ENCODE data around the gene BRINP3. TPM values are rescaled to one million over a fixed set of nuclear protein-coding genes. Genes with fewer than 3 reads are reported as not detected.

Gene BRINP3
- total RNA-seq, 1 experiment from 2014 or later: 0.28 TPM

DNA sequence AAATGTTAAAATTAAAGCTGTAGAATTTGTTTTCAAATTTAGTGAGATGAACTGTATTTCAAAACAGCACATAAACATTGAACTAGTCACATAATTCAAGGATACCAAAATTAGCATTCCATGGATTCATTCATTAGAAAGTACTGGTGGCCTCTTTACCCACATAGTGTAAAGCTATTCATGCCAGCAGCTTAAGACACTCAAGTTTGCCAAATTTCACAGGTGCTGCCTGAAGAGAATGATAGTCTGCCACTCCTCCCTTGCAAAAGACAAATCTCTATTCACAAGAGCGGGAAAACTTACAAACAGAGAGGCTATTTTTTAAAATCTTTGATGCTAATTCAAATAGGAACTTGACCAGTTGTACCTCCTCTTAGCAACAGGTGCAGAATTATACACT, 337.0 kb downstream of the BRINP3 start:
- H3K27ac Mint-ChIP-seq: no peak overlapping the region
- TF ChIP-seq, protein P1, sequence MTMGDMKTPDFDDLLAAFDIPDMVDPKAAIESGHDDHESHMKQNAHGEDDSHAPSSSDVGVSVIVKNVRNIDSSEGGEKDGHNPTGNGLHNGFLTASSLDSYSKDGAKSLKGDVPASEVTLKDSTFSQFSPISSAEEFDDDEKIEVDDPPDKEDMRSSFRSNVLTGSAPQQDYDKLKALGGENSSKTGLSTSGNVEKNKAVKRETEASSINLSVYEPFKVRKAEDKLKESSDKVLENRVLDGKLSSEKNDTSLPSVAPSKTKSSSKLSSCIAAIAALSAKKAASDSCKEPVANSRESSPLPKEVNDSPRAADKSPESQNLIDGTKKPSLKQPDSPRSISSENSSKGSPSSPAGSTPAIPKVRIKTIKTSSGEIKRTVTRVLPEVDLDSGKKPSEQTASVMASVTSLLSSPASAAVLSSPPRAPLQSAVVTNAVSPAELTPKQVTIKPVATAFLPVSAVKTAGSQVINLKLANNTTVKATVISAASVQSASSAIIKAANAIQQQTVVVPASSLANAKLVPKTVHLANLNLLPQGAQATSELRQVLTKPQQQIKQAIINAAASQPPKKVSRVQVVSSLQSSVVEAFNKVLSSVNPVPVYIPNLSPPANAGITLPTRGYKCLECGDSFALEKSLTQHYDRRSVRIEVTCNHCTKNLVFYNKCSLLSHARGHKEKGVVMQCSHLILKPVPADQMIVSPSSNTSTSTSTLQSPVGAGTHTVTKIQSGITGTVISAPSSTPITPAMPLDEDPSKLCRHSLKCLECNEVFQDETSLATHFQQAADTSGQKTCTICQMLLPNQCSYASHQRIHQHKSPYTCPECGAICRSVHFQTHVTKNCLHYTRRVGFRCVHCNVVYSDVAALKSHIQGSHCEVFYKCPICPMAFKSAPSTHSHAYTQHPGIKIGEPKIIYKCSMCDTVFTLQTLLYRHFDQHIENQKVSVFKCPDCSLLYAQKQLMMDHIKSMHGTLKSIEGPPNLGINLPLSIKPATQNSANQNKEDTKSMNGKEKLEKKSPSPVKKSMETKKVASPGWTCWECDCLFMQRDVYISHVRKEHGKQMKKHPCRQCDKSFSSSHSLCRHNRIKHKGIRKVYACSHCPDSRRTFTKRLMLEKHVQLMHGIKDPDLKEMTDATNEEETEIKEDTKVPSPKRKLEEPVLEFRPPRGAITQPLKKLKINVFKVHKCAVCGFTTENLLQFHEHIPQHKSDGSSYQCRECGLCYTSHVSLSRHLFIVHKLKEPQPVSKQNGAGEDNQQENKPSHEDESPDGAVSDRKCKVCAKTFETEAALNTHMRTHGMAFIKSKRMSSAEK (CRISPR knock-in tag; IDR thresholded peaks at IDR 0.05; ENCODE audit: borderline replicate concordance): no peak
- TF ChIP-seq, protein P2, sequence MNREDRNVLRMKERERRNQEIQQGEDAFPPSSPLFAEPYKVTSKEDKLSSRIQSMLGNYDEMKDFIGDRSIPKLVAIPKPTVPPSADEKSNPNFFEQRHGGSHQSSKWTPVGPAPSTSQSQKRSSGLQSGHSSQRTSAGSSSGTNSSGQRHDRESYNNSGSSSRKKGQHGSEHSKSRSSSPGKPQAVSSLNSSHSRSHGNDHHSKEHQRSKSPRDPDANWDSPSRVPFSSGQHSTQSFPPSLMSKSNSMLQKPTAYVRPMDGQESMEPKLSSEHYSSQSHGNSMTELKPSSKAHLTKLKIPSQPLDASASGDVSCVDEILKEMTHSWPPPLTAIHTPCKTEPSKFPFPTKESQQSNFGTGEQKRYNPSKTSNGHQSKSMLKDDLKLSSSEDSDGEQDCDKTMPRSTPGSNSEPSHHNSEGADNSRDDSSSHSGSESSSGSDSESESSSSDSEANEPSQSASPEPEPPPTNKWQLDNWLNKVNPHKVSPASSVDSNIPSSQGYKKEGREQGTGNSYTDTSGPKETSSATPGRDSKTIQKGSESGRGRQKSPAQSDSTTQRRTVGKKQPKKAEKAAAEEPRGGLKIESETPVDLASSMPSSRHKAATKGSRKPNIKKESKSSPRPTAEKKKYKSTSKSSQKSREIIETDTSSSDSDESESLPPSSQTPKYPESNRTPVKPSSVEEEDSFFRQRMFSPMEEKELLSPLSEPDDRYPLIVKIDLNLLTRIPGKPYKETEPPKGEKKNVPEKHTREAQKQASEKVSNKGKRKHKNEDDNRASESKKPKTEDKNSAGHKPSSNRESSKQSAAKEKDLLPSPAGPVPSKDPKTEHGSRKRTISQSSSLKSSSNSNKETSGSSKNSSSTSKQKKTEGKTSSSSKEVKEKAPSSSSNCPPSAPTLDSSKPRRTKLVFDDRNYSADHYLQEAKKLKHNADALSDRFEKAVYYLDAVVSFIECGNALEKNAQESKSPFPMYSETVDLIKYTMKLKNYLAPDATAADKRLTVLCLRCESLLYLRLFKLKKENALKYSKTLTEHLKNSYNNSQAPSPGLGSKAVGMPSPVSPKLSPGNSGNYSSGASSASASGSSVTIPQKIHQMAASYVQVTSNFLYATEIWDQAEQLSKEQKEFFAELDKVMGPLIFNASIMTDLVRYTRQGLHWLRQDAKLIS (CRISPR knock-in tag; IDR thresholded peaks at IDR 0.05; ENCODE audit: borderline replicate concordance): no peak
- TF ChIP-seq NR3C1 (CRISPR knock-in tag; conservative IDR thresholded peaks at IDR 0.05; ENCODE audit: low read depth) (no peak), NFE2L1 (CRISPR knock-in tag; IDR thresholded peaks at IDR 0.05) (no peak), TCF7 (CRISPR knock-in tag; IDR thresholded peaks at IDR 0.05; ENCODE audit: low read depth) (no peak), SP1 (CRISPR knock-in tag; conservative IDR thresholded peaks at IDR 0.05) (no peak), FOXJ3 (CRISPR knock-in tag; IDR thresholded peaks at IDR 0.05; ENCODE audit: borderline replicate concordance) (no peak)
- TF ChIP-seq, protein P3, sequence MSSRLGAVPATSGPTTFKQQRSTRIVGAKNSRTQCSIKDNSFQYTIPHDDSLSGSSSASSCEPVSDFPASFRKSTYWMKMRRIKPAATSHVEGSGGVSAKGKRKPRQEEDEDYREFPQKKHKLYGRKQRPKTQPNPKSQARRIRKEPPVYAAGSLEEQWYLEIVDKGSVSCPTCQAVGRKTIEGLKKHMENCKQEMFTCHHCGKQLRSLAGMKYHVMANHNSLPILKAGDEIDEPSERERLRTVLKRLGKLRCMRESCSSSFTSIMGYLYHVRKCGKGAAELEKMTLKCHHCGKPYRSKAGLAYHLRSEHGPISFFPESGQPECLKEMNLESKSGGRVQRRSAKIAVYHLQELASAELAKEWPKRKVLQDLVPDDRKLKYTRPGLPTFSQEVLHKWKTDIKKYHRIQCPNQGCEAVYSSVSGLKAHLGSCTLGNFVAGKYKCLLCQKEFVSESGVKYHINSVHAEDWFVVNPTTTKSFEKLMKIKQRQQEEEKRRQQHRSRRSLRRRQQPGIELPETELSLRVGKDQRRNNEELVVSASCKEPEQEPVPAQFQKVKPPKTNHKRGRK (CRISPR knock-in tag; IDR thresholded peaks at IDR 0.05; ENCODE audit: borderline replicate concordance): no peak
- TF ChIP-seq, protein P4, sequence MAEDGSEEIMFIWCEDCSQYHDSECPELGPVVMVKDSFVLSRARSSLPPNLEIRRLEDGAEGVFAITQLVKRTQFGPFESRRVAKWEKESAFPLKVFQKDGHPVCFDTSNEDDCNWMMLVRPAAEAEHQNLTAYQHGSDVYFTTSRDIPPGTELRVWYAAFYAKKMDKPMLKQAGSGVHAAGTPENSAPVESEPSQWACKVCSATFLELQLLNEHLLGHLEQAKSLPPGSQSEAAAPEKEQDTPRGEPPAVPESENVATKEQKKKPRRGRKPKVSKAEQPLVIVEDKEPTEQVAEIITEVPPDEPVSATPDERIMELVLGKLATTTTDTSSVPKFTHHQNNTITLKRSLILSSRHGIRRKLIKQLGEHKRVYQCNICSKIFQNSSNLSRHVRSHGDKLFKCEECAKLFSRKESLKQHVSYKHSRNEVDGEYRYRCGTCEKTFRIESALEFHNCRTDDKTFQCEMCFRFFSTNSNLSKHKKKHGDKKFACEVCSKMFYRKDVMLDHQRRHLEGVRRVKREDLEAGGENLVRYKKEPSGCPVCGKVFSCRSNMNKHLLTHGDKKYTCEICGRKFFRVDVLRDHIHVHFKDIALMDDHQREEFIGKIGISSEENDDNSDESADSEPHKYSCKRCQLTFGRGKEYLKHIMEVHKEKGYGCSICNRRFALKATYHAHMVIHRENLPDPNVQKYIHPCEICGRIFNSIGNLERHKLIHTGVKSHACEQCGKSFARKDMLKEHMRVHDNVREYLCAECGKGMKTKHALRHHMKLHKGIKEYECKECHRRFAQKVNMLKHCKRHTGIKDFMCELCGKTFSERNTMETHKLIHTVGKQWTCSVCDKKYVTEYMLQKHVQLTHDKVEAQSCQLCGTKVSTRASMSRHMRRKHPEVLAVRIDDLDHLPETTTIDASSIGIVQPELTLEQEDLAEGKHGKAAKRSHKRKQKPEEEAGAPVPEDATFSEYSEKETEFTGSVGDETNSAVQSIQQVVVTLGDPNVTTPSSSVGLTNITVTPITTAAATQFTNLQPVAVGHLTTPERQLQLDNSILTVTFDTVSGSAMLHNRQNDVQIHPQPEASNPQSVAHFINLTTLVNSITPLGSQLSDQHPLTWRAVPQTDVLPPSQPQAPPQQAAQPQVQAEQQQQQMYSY (CRISPR knock-in tag; IDR thresholded peaks at IDR 0.05): no peak
- DNase-seq (ENCODE audit: low spot score) (no peak), ATAC-seq (no peak)
- H3K4me1 Mint-ChIP-seq: peaks cover 7% of the 10 kb centered on the region
- ChIA-PET POLR2A (no interaction called here), CTCF (no interaction called here)
- H3K4me3 Mint-ChIP-seq: no peak overlapping the region
- H3K36me3 Mint-ChIP-seq: no peaks in the 10 kb centered on the region
- no peaks in the 10 kb centered on the region for H3K9me3 Mint-ChIP-seq
- no peaks in the 10 kb centered on the region for H3K27me3 Mint-ChIP-seq (ENCODE audit: low read depth)

DNA sequence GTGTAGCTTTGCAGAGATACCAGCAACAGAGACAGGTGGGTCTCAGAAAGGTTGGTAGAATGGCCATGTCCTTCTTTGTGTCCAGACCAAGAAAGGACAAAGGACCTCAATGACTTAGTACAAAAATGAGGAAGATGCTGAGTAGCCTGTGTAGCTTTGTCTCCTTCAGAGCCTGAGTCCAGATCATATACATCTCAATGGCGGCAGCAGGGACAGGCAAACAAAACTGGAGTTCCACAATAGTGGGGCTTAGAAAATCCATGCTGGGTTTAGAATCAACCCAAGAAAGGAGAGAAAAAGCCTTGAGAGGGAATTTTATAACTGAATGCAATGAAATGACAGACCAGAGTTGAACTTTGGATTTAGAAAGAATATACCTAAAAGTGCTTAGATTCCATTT, 339.0 kb downstream of the BRINP3 start:
- ChIA-PET POLR2A (interaction anchor here (0.5 kb wide), 1 partner anchor 11 kb away, joined by 4 read pairs; no protein-coding TSS in a partner anchor), CTCF (no interaction called here)
- no peaks in the 10 kb centered on the region for H3K27me3 Mint-ChIP-seq (ENCODE audit: low read depth)
- DNase-seq (ENCODE audit: low spot score) (no peak), ATAC-seq (peak; percentile 64)
- no peak overlapping the region for H3K4me3 Mint-ChIP-seq
- peak overlapping the region; percentile 61; the same call in 1 of the 2 replicates for H3K27ac Mint-ChIP-seq
- H3K36me3 Mint-ChIP-seq: no peaks in the 10 kb centered on the region
- no peaks in the 10 kb centered on the region for H3K9me3 Mint-ChIP-seq
- H3K4me1 Mint-ChIP-seq: peaks cover 7% of the 10 kb centered on the region
- TF ChIP-seq EMX1 (CRISPR knock-in tag; IDR thresholded peaks at IDR 0.05): no peak
- TF ChIP-seq TCF7 (CRISPR knock-in tag; IDR thresholded peaks at IDR 0.05; ENCODE audit: low read depth): no peak
- TF ChIP-seq CBFB (CRISPR knock-in tag; IDR thresholded peaks at IDR 0.05; ENCODE audit: low read depth): no peak
- TF ChIP-seq GABPB1 (CRISPR knock-in tag; IDR thresholded peaks at IDR 0.05): no peak
- TF ChIP-seq ZNF416 (CRISPR knock-in tag; IDR thresholded peaks at IDR 0.05): no peak
- TF ChIP-seq, protein P5, sequence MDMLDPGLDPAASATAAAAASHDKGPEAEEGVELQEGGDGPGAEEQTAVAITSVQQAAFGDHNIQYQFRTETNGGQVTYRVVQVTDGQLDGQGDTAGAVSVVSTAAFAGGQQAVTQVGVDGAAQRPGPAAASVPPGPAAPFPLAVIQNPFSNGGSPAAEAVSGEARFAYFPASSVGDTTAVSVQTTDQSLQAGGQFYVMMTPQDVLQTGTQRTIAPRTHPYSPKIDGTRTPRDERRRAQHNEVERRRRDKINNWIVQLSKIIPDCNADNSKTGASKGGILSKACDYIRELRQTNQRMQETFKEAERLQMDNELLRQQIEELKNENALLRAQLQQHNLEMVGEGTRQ (CRISPR knock-in tag; IDR thresholded peaks at IDR 0.05): no peak
- no peak for TF ChIP-seq SMAD3 (CRISPR knock-in tag; IDR thresholded peaks at IDR 0.05; ENCODE audit: borderline replicate concordance)
- no peak for TF ChIP-seq RELA (CRISPR knock-in tag; IDR thresholded peaks at IDR 0.05; ENCODE audit: borderline replicate concordance)
- TF ChIP-seq ZNF263 (CRISPR knock-in tag; IDR thresholded peaks at IDR 0.05; ENCODE audit: low read depth): no peak
- TF ChIP-seq, protein P6, sequence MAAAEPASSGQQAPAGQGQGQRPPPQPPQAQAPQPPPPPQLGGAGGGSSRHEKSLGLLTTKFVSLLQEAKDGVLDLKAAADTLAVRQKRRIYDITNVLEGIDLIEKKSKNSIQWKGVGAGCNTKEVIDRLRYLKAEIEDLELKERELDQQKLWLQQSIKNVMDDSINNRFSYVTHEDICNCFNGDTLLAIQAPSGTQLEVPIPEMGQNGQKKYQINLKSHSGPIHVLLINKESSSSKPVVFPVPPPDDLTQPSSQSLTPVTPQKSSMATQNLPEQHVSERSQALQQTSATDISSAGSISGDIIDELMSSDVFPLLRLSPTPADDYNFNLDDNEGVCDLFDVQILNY (CRISPR knock-in tag; IDR thresholded peaks at IDR 0.05): no peak
- TF ChIP-seq ZBTB21 (CRISPR knock-in tag; IDR thresholded peaks at IDR 0.05; ENCODE audit: borderline replicate concordance): no peak
- TF ChIP-seq ESRRA (CRISPR knock-in tag; IDR thresholded peaks at IDR 0.05; ENCODE audit: borderline replicate concordance): no peak

All from WTC11 (cell line).